Gastrocnemius medialis (tissue), 4 donors: ENCODE results near the gene EDNRA.

Experiments used
- CTCF ChIP-seq, 5 experiments: fragments of 450-650 bp in 3 of 5; fragments of 200-600 bp in 2 of 5; sonication (generic) in 2 of 5; IDR thresholded peaks in 4 of 5; conservative IDR thresholded peaks in 1 of 5; 1 replicate in 4 of 5; 2 replicates in 1 of 5; pipeline ENCODE4 v1.5.1; 2016 to 2019; ENCODE audit warnings: antibody characterized with exemption in 5 of 5, mild to moderate bottlenecking in 3 of 5, moderate library complexity in 3 of 5
- POLR2A ChIP-seq, 2 donors: fragments of 450-650 bp; IDR thresholded peaks; one replicate each; pipeline ENCODE4 v1.6.1; 2017; ENCODE audit warnings: antibody characterized with exemption in 2 of 2, mild to moderate bottlenecking in 2 of 2, moderate library complexity in 2 of 2

- no peak for TF ChIP-seq CTCF (IDR thresholded peaks at IDR 0.05 in 4 of 5, conservative IDR thresholded peaks at IDR 0.05 in 1 of 5)
- no peak for TF ChIP-seq POLR2A (IDR thresholded peaks at IDR 0.05)
These were observed 52.0 kb downstream of the EDNRA start for GRCh38 chr4:147532896-147533295.
